ENCODE data around the gene PIGN.

PIGN gene

DNA sequence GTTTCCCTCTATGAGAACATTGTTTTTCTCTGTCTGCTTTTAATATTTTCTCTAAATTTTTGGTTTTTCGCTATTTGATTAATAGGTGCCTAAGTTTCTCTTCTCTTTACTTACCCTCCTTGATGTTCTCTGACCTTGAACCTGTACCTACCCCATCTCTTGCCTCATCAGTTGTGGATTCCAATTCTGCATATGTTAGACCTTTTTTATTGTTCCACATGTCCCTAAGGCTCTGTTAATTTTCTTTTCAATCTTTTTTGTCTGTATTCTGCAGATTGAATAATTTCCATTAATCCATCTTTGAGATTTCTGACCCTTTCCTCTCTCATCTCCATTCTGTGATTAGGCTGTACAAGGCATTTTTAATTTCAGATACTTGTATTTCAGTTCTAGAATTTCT, 23.3 kb upstream of the PIGN start:
- TF ChIP-seq, protein P1, sequence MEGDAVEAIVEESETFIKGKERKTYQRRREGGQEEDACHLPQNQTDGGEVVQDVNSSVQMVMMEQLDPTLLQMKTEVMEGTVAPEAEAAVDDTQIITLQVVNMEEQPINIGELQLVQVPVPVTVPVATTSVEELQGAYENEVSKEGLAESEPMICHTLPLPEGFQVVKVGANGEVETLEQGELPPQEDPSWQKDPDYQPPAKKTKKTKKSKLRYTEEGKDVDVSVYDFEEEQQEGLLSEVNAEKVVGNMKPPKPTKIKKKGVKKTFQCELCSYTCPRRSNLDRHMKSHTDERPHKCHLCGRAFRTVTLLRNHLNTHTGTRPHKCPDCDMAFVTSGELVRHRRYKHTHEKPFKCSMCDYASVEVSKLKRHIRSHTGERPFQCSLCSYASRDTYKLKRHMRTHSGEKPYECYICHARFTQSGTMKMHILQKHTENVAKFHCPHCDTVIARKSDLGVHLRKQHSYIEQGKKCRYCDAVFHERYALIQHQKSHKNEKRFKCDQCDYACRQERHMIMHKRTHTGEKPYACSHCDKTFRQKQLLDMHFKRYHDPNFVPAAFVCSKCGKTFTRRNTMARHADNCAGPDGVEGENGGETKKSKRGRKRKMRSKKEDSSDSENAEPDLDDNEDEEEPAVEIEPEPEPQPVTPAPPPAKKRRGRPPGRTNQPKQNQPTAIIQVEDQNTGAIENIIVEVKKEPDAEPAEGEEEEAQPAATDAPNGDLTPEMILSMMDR (conservative IDR thresholded peaks at IDR 0.05; ENCODE audit: control insufficient read depth, insufficient read depth, low read depth, low read length), result no peak
- no peak for DNase-seq (ENCODE audit: low read depth)
- no peak overlapping the region for H3K4me3 ChIP-seq (ENCODE audit: control insufficient read depth, low read depth, low read length)

GRCh38 chr18:62209046-62209445, 22.2 kb upstream of the PIGN start:
- H3K4me3 ChIP-seq (ENCODE audit: control insufficient read depth, low read depth, low read length), result no peak overlapping the region
- TF ChIP-seq, protein P1 (conservative IDR thresholded peaks at IDR 0.05; ENCODE audit: control insufficient read depth, insufficient read depth, low read depth, low read length), result no peak
- DNase-seq (ENCODE audit: low read depth), result peak; percentile 11

- no peak overlapping the region for H3K4me3 ChIP-seq (ENCODE audit: control insufficient read depth, low read depth, low read length)
- no peak for DNase-seq (ENCODE audit: low read depth)
- TF ChIP-seq, protein P1 (conservative IDR thresholded peaks at IDR 0.05; ENCODE audit: control insufficient read depth, insufficient read depth, low read depth, low read length), result no peak
Measured at GRCh38 chr18:62206593-62206992, 19.7 kb upstream of the PIGN start.

DNA sequence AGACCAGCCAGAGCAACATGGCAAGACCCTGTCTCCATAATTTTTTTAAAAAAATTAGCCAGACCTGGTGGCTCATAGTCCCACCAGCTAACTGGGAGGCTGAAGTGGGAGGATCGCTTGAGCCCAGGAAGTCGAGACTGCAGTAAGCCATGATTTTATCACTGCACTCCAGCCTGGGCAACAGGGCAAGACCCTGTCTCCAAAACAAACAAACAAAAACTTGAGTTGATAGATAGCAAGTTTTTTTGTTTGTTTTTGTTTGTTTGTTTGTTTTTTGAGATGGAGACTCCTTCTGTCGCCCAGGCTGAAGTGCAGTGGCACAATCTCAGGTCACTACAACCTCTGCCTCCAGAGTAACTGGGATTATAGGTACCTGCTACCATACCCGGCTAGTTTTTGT, 19.0 kb upstream of the PIGN start:
- no peak overlapping the region for H3K4me3 ChIP-seq (ENCODE audit: control insufficient read depth, low read depth, low read length)
- DNase-seq (ENCODE audit: low read depth), result no peak
- TF ChIP-seq, protein P1 (conservative IDR thresholded peaks at IDR 0.05; ENCODE audit: control insufficient read depth, insufficient read depth, low read depth, low read length), result no peak

DNA sequence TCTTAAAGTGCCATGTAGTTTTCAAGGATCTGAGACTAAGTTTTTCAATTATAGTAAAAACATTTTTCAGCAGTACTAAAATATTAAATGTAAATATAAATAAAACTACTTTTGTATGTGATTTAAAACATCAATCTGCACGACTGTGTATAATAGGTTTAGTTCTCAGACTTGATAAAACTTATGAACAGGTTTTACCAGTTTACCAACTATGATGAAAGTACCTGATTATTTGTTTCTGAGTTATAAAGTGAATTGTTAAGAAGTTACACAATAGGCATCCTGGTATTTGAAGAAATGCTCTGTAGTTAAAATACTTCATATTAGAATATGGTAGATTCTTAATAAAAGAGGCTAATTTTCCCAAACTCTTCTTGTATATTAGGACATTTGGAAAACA, 15.0 kb upstream of the PIGN start:
- no peak for DNase-seq (ENCODE audit: low read depth)
- no peak overlapping the region for H3K4me3 ChIP-seq (ENCODE audit: control insufficient read depth, low read depth, low read length)
- TF ChIP-seq, protein P1 (conservative IDR thresholded peaks at IDR 0.05; ENCODE audit: control insufficient read depth, insufficient read depth, low read depth, low read length), result no peak

DNA sequence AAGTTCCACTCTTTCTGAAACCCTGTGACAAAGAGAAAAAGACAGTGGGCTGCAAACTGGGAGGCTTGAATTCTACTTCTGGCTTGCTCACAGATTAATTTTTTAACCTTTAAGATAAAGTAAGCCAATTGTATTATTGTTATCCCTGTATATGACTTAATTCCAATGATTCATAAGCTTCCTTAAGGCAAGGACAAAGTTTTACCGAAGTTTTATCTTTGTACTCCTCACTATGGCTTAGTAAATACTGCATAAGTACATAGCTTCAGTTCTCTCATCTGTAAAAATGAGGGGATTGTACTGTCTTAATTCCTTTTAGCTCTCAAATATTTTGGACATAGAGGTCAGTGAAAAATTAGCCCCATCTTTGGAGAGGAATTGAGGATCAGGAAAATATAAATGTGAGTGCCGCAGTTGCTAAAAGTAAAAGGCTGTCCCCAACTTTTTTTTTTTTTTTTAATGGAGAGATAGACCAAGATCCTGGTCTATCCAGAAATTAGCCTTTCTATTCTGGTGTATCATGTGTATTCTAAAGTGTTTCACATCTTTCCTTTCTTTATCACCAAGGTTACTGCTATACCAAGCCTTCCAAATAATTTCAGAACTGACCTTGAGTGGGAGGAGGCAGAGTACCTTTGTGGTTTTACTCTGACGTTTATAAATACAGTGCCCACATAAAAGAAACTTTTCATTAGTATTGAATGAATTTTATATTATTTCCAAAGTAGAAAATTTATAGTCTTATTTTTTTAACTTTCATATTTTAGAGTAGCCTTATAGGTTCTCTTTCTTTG, 13.5 kb upstream of the PIGN start:
- TF ChIP-seq, protein P1 (conservative IDR thresholded peaks at IDR 0.05; ENCODE audit: control insufficient read depth, insufficient read depth, low read depth, low read length), result no peak
- no peak overlapping the region for H3K4me3 ChIP-seq (ENCODE audit: control insufficient read depth, low read depth, low read length)
- no peak for DNase-seq (ENCODE audit: low read depth)
